Endothelial cell of umbilical vein (primary cell): ENCODE data around the gene PRSS3. TPM values are rescaled to one million over a fixed set of nuclear protein-coding genes. Genes with fewer than 3 reads are reported as not detected.

ENCODE experiments used
- BruUV-seq: library from RNA; stranded (reverse); fragments of 400-500 nt; replicated peaks from 2 replicates; lab custom pipeline; 2021; lab: Mats Ljungman, UMichigan
- CTCF ChIA-PET: fragments of 300-600, 350-600 bp; sonication (Branson Sonifier 250); formaldehyde crosslinking; loops from one replicate; lab custom pipeline; 2021; ENCODE audit warnings: antibody characterized with exemption, inconsistent platforms; lab: Charles Lee
- POLR2A ChIA-PET: fragments of 300-600, 350-600 bp; sonication (Branson Sonifier 250); formaldehyde crosslinking; loops from one replicate; lab custom pipeline; 2021; ENCODE audit warnings: antibody characterized with exemption, inconsistent platforms; lab: Charles Lee
- DNase-seq: peaks from one replicate; pipeline ENCODE4 v3.0.0-alpha.2; 2011; ENCODE audit warnings: low read depth, low spot score
- FAIRE-seq: peaks from 2 replicates; lab custom pipeline; 2011; peaks lifted over from hg19 to GRCh38; lab: Jason Lieb, UNC
- H2AFZ ChIP-seq: 2 replicates; pipeline ENCODE4 v1.6.0; 2012; ENCODE audit warnings: low read depth, low read length, control low read depth, inconsistent platforms
- H3K27ac ChIP-seq: 2 replicates; pipeline ENCODE4 v1.5.1; 2011; ENCODE audit warnings: low read depth, mild to moderate bottlenecking, control low read depth, low read length, moderate library complexity; ENCODE audit not compliant: insufficient read depth
- H3K27me3 ChIP-seq, 2 experiments: 2 replicates each; pipeline versions ENCODE4 v1.6.0 to v1.6.1; 2011; ENCODE audit warnings: low read length in 2 of 2, mixed read lengths in 1 of 2; ENCODE audit not compliant: control insufficient read depth in 2 of 2, insufficient read depth in 2 of 2
- H3K36me3 ChIP-seq, 2 experiments: 2 replicates in 1 of 2; 3 replicates in 1 of 2; pipeline ENCODE4 v1.5.1; 2011; ENCODE audit warnings: low read length in 2 of 2, mild to moderate bottlenecking in 1 of 2, moderate library complexity in 1 of 2; ENCODE audit not compliant: control insufficient read depth in 2 of 2, insufficient read depth in 2 of 2; ENCODE audit errors: extremely low read depth in 1 of 2
- H3K4me1 ChIP-seq: 3 replicates; pipeline ENCODE4 v1.5.1; 2011; ENCODE audit warnings: mild to moderate bottlenecking, low read length; ENCODE audit not compliant: control insufficient read depth, insufficient read depth; ENCODE audit errors: extremely low read depth
- H3K4me2 ChIP-seq: 2 replicates; pipeline ENCODE4 v1.6.1; 2011; ENCODE audit warnings: low read length, control low read depth, mixed read lengths; ENCODE audit not compliant: insufficient read depth
- H3K4me3 ChIP-seq, 3 experiments: fragments of 200-600 bp in 1 of 3; sonication (generic), shearing (Covaris generic) in 1 of 3; replicated peaks in 1 of 3; 2 replicates each; pipeline ENCODE4 v1.5.1; 2011 to 2016; ENCODE audit warnings: control low read depth in 3 of 3, low read length in 3 of 3, mild to moderate bottlenecking in 2 of 3, inconsistent platforms in 1 of 3, low read depth in 1 of 3, moderate library complexity in 1 of 3; ENCODE audit not compliant: insufficient read depth in 1 of 3
- H3K79me2 ChIP-seq: 2 replicates; pipeline ENCODE4 v1.6.0; 2012; ENCODE audit warnings: low read length, inconsistent platforms; ENCODE audit not compliant: control insufficient read depth, insufficient read depth
- H3K9ac ChIP-seq: replicated peaks from 2 replicates; pipeline ENCODE3; 2011; ENCODE audit warnings: low read length, control low read depth; ENCODE audit not compliant: insufficient read depth; ENCODE audit errors: extremely low read depth
- H3K9me1 ChIP-seq: replicated peaks from 3 replicates; pipeline ENCODE4 v1.6.0; 2011; ENCODE audit warnings: mild to moderate bottlenecking, low read length; ENCODE audit not compliant: control insufficient read depth, insufficient read depth; ENCODE audit errors: extremely low read depth
- H3K9me3 ChIP-seq: replicated peaks from 2 replicates; pipeline ENCODE4 v1.5.1; 2012; ENCODE audit warnings: low read length, inconsistent platforms; ENCODE audit not compliant: control insufficient read depth, insufficient read depth
- H4K20me1 ChIP-seq: replicated peaks from 2 replicates; pipeline ENCODE3; 2011; ENCODE audit warnings: mild to moderate bottlenecking, low read length; ENCODE audit not compliant: control insufficient read depth, insufficient read depth; ENCODE audit errors: extremely low read depth
- CTCF ChIP-seq, 2 donors: IDR thresholded peaks; 1 replicate in 1 of 2; 2 replicates in 1 of 2; pipeline ENCODE4 v1.5.1; 2011; ENCODE audit warnings: low read length in 2 of 2, mild to moderate bottlenecking in 2 of 2, moderate library complexity in 2 of 2, control low read depth in 1 of 2, inconsistent platforms in 1 of 2, low read depth in 1 of 2; ENCODE audit not compliant: insufficient read depth in 1 of 2; ENCODE audit errors: extremely low read depth in 1 of 2
- EZH2 ChIP-seq: IDR thresholded peaks from 2 replicates; pipeline ENCODE4 v1.6.1; 2012; ENCODE audit warnings: borderline replicate concordance, low read depth, mild to moderate bottlenecking, moderate library complexity, low read length, inconsistent platforms; ENCODE audit not compliant: severe bottlenecking
- FOS ChIP-seq: IDR thresholded peaks from 2 replicates; pipeline ENCODE4 v1.6.1; 2011; ENCODE audit warnings: mild to moderate bottlenecking, low read length, moderate library complexity, borderline replicate concordance; ENCODE audit not compliant: insufficient read depth
- GATA2 ChIP-seq: IDR thresholded peaks from 2 replicates; pipeline ENCODE4 v1.7.0; 2011; ENCODE audit warnings: low read depth, mild to moderate bottlenecking, moderate library complexity, mixed read lengths, low read length; ENCODE audit not compliant: insufficient read length, insufficient read depth
- JUN ChIP-seq: IDR thresholded peaks from 2 replicates; pipeline ENCODE4 v1.6.1; 2011; ENCODE audit warnings: borderline replicate concordance, low read depth; ENCODE audit not compliant: insufficient read length, insufficient read depth
- MYC ChIP-seq: IDR thresholded peaks from one replicate; pipeline ENCODE4 v1.6.1; 2011; ENCODE audit warnings: mild to moderate bottlenecking, low read depth, low read length
- POLR2A ChIP-seq: IDR thresholded peaks from 2 replicates; pipeline ENCODE4 v1.6.1; 2012; ENCODE audit warnings: low read depth, mild to moderate bottlenecking, control low read depth, low read length
- POLR2AphosphoS5 ChIP-seq: IDR thresholded peaks from 2 replicates; pipeline ENCODE4 v1.6.1; 2012; ENCODE audit warnings: low read depth, mild to moderate bottlenecking, control low read depth, low read length, moderate library complexity; ENCODE audit not compliant: insufficient read depth
- dilution Hi-C: fragments of 300-500 bp; cut with MboI; formaldehyde crosslinking; loops from one replicate; pipeline ENCODE4 v1.15.0; 2019; ENCODE audit warnings: low sequenced_read_pairs; ENCODE audit not compliant: extremely low pct_ligation_motif_present
- intact Hi-C: fragments of 100-400 bp; cut with micrococcal nuclease; formaldehyde crosslinking; loops from one replicate; pipeline ENCODE4 v1.10.0; 2022
- polyA plus RNA-seq, 4 experiments: library from polyadenylated mRNA; depleted of rRNA in 3 of 4; stranded (reverse) in 3 of 4; unstranded in 1 of 4; fragments of >200 nt; gene quantifications; 2 replicates each; pipeline versions ENCODE4 v1.2.1 to v1.2.3, GENCODE V29; 2011 to 2012; ENCODE audit warnings: missing spikeins in 1 of 4
- total RNA-seq: library from RNA; stranded (reverse); gene quantifications from 2 replicates; pipeline ENCODE4 v1.2.3, GENCODE V29; 2021

Gene PRSS3
- total and polyA plus RNA-seq, 2 donors (not counting 3 experiments of a cell fraction or from before 2014, with no cell fraction given) = 3.7 to 4.4 TPM

DNA sequence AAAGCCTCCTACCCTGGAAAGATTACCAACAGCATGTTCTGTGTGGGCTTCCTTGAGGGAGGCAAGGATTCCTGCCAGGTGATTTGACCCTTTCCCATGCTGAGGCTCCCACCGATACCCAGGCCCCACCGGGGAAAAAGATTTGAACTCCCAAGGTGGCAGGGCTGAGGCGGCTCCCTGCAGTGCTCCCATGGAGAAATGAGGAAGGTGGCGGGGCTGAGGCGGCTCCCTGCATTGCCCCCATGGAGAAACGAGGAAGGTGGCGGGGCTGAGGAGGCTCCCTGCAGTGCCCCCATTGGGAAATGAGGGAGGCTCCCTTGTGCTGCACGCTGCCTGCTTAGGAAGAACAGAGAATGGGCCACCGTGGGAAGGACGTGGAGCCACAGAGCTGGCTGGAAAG lies 3.2 kb downstream of the PRSS3 start:
- no peak overlapping the region for H2AFZ ChIP-seq
- ChIA-PET POLR2A (interaction anchor here (0.6 kb wide), 1 partner anchor 334 kb away, joined by 3 read pairs; no protein-coding TSS in a partner anchor), CTCF (interaction anchor here (0.9 to 1.3 kb wide), 3 partner anchors 16 to 61 kb away, joined by 3 to 7 read pairs (median 4); no protein-coding TSS in a partner anchor)
- no peak overlapping the region for H3K27ac ChIP-seq
- no peaks in the 10 kb centered on the region for H3K4me1 ChIP-seq
- no peaks in the 10 kb centered on the region for H3K9me1 ChIP-seq
- FAIRE-seq = no peak
- H3K36me3 ChIP-seq = no peaks in the 10 kb centered on the region
- H3K4me3 ChIP-seq = no peak overlapping the region
- H4K20me1 ChIP-seq = no peaks in the 10 kb centered on the region
- intact Hi-C loops = no loop called here
- H3K9me3 ChIP-seq = no peaks in the 10 kb centered on the region
- dilution Hi-C loops = no loop called here
- H3K27me3 ChIP-seq = no peaks in the 10 kb centered on the region
- H3K9ac ChIP-seq = no peak overlapping the region
- H3K4me2 ChIP-seq = no peak overlapping the region
- H3K79me2 ChIP-seq = no peaks in the 10 kb centered on the region
- TF ChIP-seq MYC (no peak), GATA2 (no peak), POLR2AphosphoS5 (no peak), JUN (no peak), FOS (no peak), POLR2A (no peak), EZH2 (no peak), CTCF (IDR thresholded peaks at IDR 0.05; ENCODE audit: extremely low read depth in 1 of 2, insufficient read depth in 1 of 2, low read depth in 1 of 2, low read length in 2 of 2) (no peak)
- DNase-seq = no peak
- BruUV-seq = no TSS peak
